Neural cell (in vitro differentiated cells): ENCODE data around the gene TTC39A. TPM values are rescaled to one million over a fixed set of nuclear protein-coding genes. Genes with fewer than 3 reads are reported as not detected.

Experiments
- H2AFZ ChIP-seq: fragments of 200-600, 300-800 bp; sonication (generic), shearing (Covaris generic); 2 replicates; pipeline ENCODE4 v1.6.0; 2014; ENCODE audit warnings: low read depth, mild to moderate bottlenecking, antibody characterized with exemption, low read length, moderate library complexity
- H3F3A ChIP-seq: fragments of 200-600 bp; shearing (Covaris generic); 2 replicates; pipeline ENCODE4 v1.6.1; 2016; ENCODE audit warnings: mild to moderate bottlenecking, moderate library complexity, mixed read lengths, antibody characterized with exemption, low read length; ENCODE audit not compliant: insufficient read depth, poor library complexity, severe bottlenecking
- H3K27ac ChIP-seq: fragments of 200-600, 300-800 bp; sonication (generic), shearing (Covaris generic); 2 replicates; pipeline ENCODE4 v1.5.1; 2014; ENCODE audit warnings: mild to moderate bottlenecking, low read length, moderate library complexity
- H3K27me3 ChIP-seq: fragments of 300-800, 200-600 bp; sonication (generic), shearing (Covaris generic); 2 replicates; pipeline ENCODE4 v1.6.0; 2014; ENCODE audit warnings: mild to moderate bottlenecking, low read depth, low read length, moderate library complexity; ENCODE audit not compliant: insufficient read depth
- H3K36me3 ChIP-seq: fragments of 300-800, 200-600 bp; sonication (generic), shearing (Covaris generic); 2 replicates; pipeline ENCODE4 v1.5.1; 2014; ENCODE audit warnings: mild to moderate bottlenecking, antibody characterized with exemption, low read length, moderate library complexity; ENCODE audit not compliant: insufficient read depth
- H3K4me2 ChIP-seq: fragments of 300-800, 200-600 bp; sonication (generic), shearing (Covaris generic); 2 replicates; pipeline ENCODE4 v1.6.0; 2014; ENCODE audit warnings: mild to moderate bottlenecking, low read length
- H3K4me3 ChIP-seq: fragments of 300-800, 200-600 bp; sonication (generic), shearing (Covaris generic); 2 replicates; pipeline ENCODE4 v1.5.1; 2014; ENCODE audit warnings: mild to moderate bottlenecking, low read length, moderate library complexity
- H3K79me2 ChIP-seq: fragments of 200-600 bp; shearing (Covaris generic); replicated peaks from 2 replicates; pipeline ENCODE4 v1.6.0; 2014; ENCODE audit warnings: mild to moderate bottlenecking, low read length, moderate library complexity; ENCODE audit not compliant: insufficient read depth
- H3K9ac ChIP-seq: fragments of 300-800, 200-600 bp; sonication (generic), shearing (Covaris generic); 2 replicates; pipeline ENCODE4 v1.6.1; 2016; ENCODE audit warnings: mild to moderate bottlenecking, low read length, mixed read lengths
- H3K9me2 ChIP-seq: fragments of 200-600 bp; shearing (Covaris generic); 2 replicates; pipeline ENCODE4 v1.6.1; 2016; ENCODE audit warnings: mild to moderate bottlenecking, low read length, mixed read lengths; ENCODE audit not compliant: insufficient read depth
- H3K9me3 ChIP-seq: fragments of 200-600, 300-800 bp; sonication (generic), shearing (Covaris generic); 2 replicates; pipeline ENCODE4 v1.6.1; 2016; ENCODE audit warnings: mild to moderate bottlenecking, mixed run types, low read length, moderate library complexity, mixed read lengths
- H4K20me1 ChIP-seq: fragments of 200-600 bp; shearing (Covaris generic); 2 replicates; pipeline ENCODE4 v1.6.1; 2016; ENCODE audit warnings: mild to moderate bottlenecking, mixed run types; ENCODE audit not compliant: insufficient read depth
- CTCF ChIP-seq: fragments of 450-650 bp; IDR thresholded peaks from 2 replicates; pipeline ENCODE4 v1.5.1; 2014; ENCODE audit warnings: antibody characterized with exemption, mild to moderate bottlenecking, moderate library complexity; ENCODE audit not compliant: poor library complexity, severe bottlenecking
- EP300 ChIP-seq: fragments of 450-650 bp; conservative IDR thresholded peaks from 2 replicates; pipeline ENCODE4 v1.6.1; 2014; ENCODE audit warnings: antibody characterized with exemption, mild to moderate bottlenecking, moderate library complexity; ENCODE audit not compliant: poor library complexity, severe bottlenecking
- EZH2 ChIP-seq: fragments of 200-600, 300-800 bp; shearing (Covaris generic), sonication (generic); IDR thresholded peaks from 2 replicates; pipeline ENCODE4 v1.6.1; 2014; ENCODE audit warnings: antibody characterized with exemption, low read length, borderline replicate concordance, mild to moderate bottlenecking; ENCODE audit not compliant: insufficient read depth, poor library complexity, severe bottlenecking
- MXI1 ChIP-seq: fragments of 450-650 bp; conservative IDR thresholded peaks from 2 replicates; pipeline ENCODE4 v1.6.1; 2014; ENCODE audit warnings: antibody characterized with exemption, mild to moderate bottlenecking; ENCODE audit not compliant: poor library complexity, severe bottlenecking
- POLR2AphosphoS5 ChIP-seq: IDR thresholded peaks from 2 replicates; pipeline ENCODE4 v1.6.1; 2012
- RAD21 ChIP-seq: fragments of 450-650 bp; conservative IDR thresholded peaks from 2 replicates; pipeline ENCODE4 v1.6.1; 2014; ENCODE audit warnings: antibody characterized with exemption, mild to moderate bottlenecking, moderate library complexity
- REST ChIP-seq: IDR thresholded peaks from 2 replicates; pipeline ENCODE4 v1.6.1; 2012; ENCODE audit warnings: borderline replicate concordance
- SMC3 ChIP-seq: fragments of 450-650 bp; conservative IDR thresholded peaks from 2 replicates; pipeline ENCODE4 v1.6.1; 2014; ENCODE audit warnings: antibody characterized with exemption, mild to moderate bottlenecking, moderate library complexity; ENCODE audit not compliant: poor library complexity
- TAF1 ChIP-seq: IDR thresholded peaks from 2 replicates; pipeline ENCODE4 v1.6.1; 2012; ENCODE audit warnings: low read depth
- polyA plus RNA-seq: library from polyadenylated mRNA; depleted of rRNA; stranded (reverse); fragments of >200 nt; gene quantifications from 2 replicates; pipeline ENCODE4 v1.2.3, GENCODE V29; 2014

The TTC39A gene
- polyA plus RNA-seq, 1 donor from 2014 or later, result 1.1 TPM

GRCh38 chr1:51293898-51294515, 36.4 kb downstream of the TTC39A start:
- Histone ChIP-seq H3K9ac (no peak overlapping the region), H3K4me3 (no peak overlapping the region)
- TF ChIP-seq MXI1 (no peak), RAD21 (no peak), POLR2AphosphoS5 (no peak), REST (no peak), EZH2 (no peak), EP300 (no peak), TAF1 (no peak), SMC3 (no peak), CTCF (no peak)

GRCh38 chr1:51290489-51290847, 39.9 kb downstream of the TTC39A start:
- TF ChIP-seq MXI1 (no peak), EZH2 (no peak), TAF1 (no peak), SMC3 (no peak), RAD21 (no peak), REST (no peak), EP300 (no peak), CTCF (no peak)
- no peaks in the 10 kb centered on the region for H3F3A ChIP-seq
- H3K9me3 ChIP-seq, result no peaks in the 10 kb centered on the region
- H2AFZ ChIP-seq, result no peak overlapping the region
- H3K9me2 ChIP-seq, result no peaks in the 10 kb centered on the region
- no peaks in the 10 kb centered on the region for H3K36me3 ChIP-seq
- no peak overlapping the region for H3K4me3 ChIP-seq
- H4K20me1 ChIP-seq, result no peaks in the 10 kb centered on the region
- H3K27me3 ChIP-seq, result no peaks in the 10 kb centered on the region
- H3K9ac ChIP-seq, result no peak overlapping the region
- H3K27ac ChIP-seq, result no peak overlapping the region
- no peaks in the 10 kb centered on the region for H3K79me2 ChIP-seq
- H3K4me2 ChIP-seq, result no peak overlapping the region

More at GRCh38 chr1:51293898-51294515, 36.4 kb downstream of the TTC39A start:
- Histone ChIP-seq H2AFZ (no peak overlapping the region), H3K9me3 (peaks cover 4% of the 10 kb centered on the region), H3F3A (no peaks in the 10 kb centered on the region), H3K27ac (no peak overlapping the region), H3K27me3 (no peaks in the 10 kb centered on the region), H4K20me1 (no peaks in the 10 kb centered on the region), H3K36me3 (no peaks in the 10 kb centered on the region), H3K9me2 (no peaks in the 10 kb centered on the region), H3K4me2 (no peak overlapping the region), H3K79me2 (no peaks in the 10 kb centered on the region)
